K562 (cell line): Measurements from ENCODE around the gene ZFPM1. TPM values are rescaled to one million over a fixed set of nuclear protein-coding genes. Genes with fewer than 3 reads are reported as not detected.

Experiments used
- NFRKB ChIP-seq: fragments of 450-650 bp; IDR thresholded peaks from 2 replicates; pipeline ENCODE4 v1.6.1; 2016; ENCODE audit warnings: low read depth
- RAD21 ChIP-seq, 2 experiments: fragments of 250-450 bp in 1 of 2; fragments of 450-650 bp in 1 of 2; sonication (Bioruptor Pico) in 1 of 2; formaldehyde crosslinking in 1 of 2; IDR thresholded peaks in 1 of 2; conservative IDR thresholded peaks in 1 of 2; 2 replicates each; pipeline versions ENCODE4 v1.4.0 to v1.8.0; 2020 to 2022; ENCODE audit warnings: mild to moderate bottlenecking in 2 of 2, moderate library complexity in 1 of 2
- YBX1 ChIP-seq: fragments of 450-650 bp; IDR thresholded peaks from 2 replicates; pipeline ENCODE4 v1.7.1; 2016; ENCODE audit warnings: mild to moderate bottlenecking
- polyA plus RNA-seq, 8 experiments: library from polyadenylated mRNA; depleted of rRNA in 4 of 8; stranded (reverse) in 5 of 8; unstranded in 3 of 8; fragments of >200 nt; fragmentation: Nextera tagmentation in 2 of 8; fragmentation: Illumina TruSeq in 1 of 8; extraction: Ambion mirVana in 2 of 8; extraction: Trizol in 1 of 8; gene quantifications; 2 replicates each; pipeline versions ENCODE4 v1.2.1 to v1.2.3, GENCODE V29; 2011 to 2014; ENCODE audit warnings: inconsistent platforms in 1 of 8, missing spikeins in 1 of 8
- total RNA-seq, 7 experiments: library from RNA; depleted of rRNA in 6 of 7; stranded (reverse); fragments of >200 nt in 6 of 7; fragmentation: Illumina TruSeq in 2 of 7; extraction: Trizol in 2 of 7; gene quantifications; 2 replicates each; pipeline versions ENCODE4 v1.2.1 to v1.2.3, GENCODE V29; 2011 to 2021; ENCODE audit warnings: low replicate concordance in 1 of 7
- TF ChIP-seq, protein P1 (sequence below), 2 experiments: fragments of 450-650 bp; formaldehyde crosslinking in 1 of 2; IDR thresholded peaks; 2 replicates each; pipeline versions ENCODE4 v1.4.0 to v1.6.1; 2014 to 2020; ENCODE audit warnings: mild to moderate bottlenecking in 2 of 2, borderline replicate concordance in 1 of 2, low read depth in 1 of 2

Gene ZFPM1
- total and polyA plus RNA-seq, 9 of the 15 experiments (the other 6 are each of a cell fraction or from before 2014, with no cell fraction given) = 0.03 to 35.9 (median 1.4) TPM

DNA sequence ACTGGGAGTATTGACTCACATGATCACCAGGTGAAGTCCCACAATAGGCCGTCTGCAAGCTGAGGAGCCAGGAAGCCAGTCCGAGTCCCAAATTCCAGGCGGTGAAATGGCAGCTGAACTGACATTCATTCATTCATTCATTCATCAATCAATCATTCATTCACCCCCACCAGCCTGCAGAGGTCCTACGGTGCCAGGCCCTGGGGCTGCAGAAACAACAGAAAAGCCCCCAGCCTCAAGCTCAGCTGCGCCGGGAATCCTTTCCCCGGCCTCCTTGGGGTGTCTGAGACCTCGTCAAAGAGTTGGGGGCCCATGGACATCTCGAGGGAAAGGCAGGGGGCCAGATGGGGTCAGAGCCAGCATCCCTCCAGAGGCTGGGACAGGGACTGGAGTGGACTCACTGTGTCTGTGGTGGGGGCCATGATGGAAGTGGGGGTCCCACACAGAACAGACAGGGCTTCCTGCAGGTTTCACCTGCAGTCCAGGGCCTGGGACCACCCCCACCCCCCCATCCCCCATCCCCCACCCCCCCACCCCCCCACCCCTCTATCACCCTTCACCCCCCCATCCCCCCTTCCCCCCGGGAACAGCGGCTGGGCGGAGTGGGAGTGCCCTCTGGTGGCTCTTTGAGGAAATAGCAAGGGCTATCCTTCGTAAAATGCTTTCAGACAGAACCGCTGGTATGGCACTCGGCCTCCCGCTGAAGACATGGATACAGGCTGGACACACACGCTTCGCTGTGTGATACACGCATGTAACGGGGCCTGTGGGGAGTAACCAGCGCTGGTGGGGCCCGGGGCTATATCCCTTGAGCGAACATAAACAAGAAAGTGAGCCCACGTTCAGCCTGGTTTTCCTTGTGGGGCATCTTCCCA, 108.6 kb downstream of the ZFPM1 start (continued):
- TF ChIP-seq YBX1 (no peak), NFRKB (no peak), RAD21 (CRISPR knock-in tag; conservative IDR thresholded peaks at IDR 0.05 in 1 of 2, IDR thresholded peaks at IDR 0.05 in 1 of 2) (peak; percentile 71 to 86)
- TF ChIP-seq, protein P1, sequence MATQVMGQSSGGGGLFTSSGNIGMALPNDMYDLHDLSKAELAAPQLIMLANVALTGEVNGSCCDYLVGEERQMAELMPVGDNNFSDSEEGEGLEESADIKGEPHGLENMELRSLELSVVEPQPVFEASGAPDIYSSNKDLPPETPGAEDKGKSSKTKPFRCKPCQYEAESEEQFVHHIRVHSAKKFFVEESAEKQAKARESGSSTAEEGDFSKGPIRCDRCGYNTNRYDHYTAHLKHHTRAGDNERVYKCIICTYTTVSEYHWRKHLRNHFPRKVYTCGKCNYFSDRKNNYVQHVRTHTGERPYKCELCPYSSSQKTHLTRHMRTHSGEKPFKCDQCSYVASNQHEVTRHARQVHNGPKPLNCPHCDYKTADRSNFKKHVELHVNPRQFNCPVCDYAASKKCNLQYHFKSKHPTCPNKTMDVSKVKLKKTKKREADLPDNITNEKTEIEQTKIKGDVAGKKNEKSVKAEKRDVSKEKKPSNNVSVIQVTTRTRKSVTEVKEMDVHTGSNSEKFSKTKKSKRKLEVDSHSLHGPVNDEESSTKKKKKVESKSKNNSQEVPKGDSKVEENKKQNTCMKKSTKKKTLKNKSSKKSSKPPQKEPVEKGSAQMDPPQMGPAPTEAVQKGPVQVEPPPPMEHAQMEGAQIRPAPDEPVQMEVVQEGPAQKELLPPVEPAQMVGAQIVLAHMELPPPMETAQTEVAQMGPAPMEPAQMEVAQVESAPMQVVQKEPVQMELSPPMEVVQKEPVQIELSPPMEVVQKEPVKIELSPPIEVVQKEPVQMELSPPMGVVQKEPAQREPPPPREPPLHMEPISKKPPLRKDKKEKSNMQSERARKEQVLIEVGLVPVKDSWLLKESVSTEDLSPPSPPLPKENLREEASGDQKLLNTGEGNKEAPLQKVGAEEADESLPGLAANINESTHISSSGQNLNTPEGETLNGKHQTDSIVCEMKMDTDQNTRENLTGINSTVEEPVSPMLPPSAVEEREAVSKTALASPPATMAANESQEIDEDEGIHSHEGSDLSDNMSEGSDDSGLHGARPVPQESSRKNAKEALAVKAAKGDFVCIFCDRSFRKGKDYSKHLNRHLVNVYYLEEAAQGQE (IDR thresholded peaks at IDR 0.05; ENCODE audit: borderline replicate concordance) = peak; percentile 62; the same call in 1 of the 2 replicates
- TF ChIP-seq, protein P1 (CRISPR knock-in tag; IDR thresholded peaks at IDR 0.05; ENCODE audit: low read depth) = no peak
- TF ChIP-seq, all 486 proteins: peak for 28
